Medulla oblongata (tissue), 1 donor: ENCODE measurements around the gene HOXB4.
"Not testable (repeated sequence)": the region's sequence is repeated elsewhere in the genome, so short reads cannot be mapped to it uniquely, and the experiment has no call there.

Experiments used
- DNase-seq: peaks from one replicate; pipeline ENCODE4 v3.0.0-alpha.2; 2015; ENCODE audit errors: extremely low spot score

Gene HOXB4

DNA sequence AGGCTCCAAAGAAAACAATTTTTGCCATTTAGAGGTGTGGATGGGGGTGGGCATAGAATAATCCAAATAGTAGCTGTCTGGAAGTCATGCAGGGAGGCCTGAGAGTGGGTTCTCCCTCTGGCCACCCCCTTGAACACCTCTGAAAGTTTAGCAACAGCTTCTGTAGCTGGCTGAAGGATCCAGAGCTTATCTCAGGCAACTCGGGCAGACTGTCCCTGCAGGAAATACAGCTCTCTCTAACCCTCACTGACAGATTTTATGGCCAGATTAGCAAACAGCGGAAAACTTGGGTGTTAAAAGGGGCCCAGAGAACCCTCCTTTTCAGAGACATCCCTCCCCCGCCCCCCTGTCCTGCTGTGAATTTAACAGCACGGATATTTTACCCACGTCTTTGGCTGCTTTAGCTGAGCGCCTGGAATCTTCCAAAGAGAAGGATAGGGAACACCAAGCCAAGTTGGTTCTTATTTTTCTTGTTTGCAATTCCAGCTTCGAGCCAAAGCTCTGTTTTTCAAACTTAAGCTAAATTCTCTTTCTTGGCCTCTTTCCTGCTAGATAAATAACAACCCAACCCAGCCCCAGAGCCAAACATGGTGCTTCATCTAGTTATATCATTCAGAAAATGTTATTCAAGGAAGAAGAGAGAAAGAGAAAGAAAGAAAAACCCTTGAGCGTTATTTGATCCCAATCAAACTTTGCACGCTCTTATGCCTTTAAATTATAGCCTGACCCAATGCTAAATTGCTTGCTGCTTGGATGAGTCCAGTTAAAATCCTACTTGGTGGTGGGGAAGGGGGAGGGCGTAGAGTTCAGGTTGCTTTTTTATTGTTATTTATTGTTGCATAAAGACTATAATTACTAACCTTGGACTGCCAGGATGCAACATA lies 31.0 kb downstream of the HOXB4 start:
- DNase-seq, result peak; percentile 56

DNA sequence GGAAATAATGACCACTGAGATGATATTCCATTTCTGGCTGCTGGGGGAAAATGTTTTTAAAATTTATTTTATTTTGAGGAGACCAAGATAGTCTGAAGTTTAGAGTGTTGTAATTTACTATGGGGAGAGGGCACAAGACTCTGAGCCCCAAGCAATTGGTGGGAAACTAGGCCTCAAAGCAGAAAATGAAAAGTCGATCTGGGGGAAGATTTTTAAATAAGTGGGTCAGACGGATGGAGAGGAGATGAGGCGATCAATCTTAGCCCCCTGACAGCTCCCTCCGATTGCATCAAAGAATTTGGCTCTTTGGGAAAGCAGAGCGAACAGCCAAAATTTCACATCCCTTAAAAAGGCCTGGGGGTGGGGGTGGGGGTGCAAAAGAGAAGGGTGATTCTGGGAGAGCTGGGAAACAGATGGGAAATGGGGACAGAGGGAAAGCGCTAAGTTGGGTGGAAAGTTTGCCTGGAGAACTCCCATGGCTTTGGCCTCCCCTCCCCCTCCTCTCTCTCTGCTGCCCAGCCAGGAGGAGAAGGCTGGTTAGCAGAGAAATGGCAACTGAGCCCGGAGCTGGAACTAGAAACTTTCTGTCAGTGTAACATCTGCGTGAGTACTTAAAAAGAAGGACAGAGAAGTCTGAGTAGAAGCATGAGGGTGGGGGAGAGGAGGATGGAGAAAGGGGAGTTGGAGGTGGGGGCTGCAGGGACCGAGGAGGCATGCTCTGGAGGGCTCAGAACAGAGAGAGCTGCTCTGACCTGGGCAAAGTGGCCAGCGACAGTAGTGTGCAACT lies 31.8 kb downstream of the HOXB4 start:
- peak; percentile 60 for DNase-seq

GRCh38 chr17:48545539-48545938 lies 32.6 kb downstream of the HOXB4 start:
- DNase-seq, result no peak

DNA sequence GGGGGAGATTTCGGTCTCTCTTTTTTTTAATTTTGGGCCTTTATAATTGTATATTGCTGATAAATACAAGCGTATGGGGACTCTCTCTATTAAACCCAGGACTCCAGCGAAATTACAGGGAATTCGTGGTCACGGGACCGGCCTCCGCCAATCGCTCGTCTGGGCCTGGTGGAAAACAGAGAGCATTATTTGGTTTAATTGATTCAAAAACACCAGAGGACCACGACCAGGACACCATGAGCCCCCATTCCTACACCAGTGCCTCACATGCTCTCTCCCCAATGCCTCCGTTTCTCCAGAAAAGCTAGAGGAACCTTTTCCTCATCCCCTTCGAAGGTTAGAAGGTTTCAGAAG lies 33.2 kb downstream of the HOXB4 start, which contains the start of gene HOXB2:
Gene HOXB2 (minus strand): TSS at position 88 of the 354 bp plus-strand sequence. CDS start 198 bp downstream, outside the sequence.
- DNase-seq, result peak; percentile 77

DNA sequence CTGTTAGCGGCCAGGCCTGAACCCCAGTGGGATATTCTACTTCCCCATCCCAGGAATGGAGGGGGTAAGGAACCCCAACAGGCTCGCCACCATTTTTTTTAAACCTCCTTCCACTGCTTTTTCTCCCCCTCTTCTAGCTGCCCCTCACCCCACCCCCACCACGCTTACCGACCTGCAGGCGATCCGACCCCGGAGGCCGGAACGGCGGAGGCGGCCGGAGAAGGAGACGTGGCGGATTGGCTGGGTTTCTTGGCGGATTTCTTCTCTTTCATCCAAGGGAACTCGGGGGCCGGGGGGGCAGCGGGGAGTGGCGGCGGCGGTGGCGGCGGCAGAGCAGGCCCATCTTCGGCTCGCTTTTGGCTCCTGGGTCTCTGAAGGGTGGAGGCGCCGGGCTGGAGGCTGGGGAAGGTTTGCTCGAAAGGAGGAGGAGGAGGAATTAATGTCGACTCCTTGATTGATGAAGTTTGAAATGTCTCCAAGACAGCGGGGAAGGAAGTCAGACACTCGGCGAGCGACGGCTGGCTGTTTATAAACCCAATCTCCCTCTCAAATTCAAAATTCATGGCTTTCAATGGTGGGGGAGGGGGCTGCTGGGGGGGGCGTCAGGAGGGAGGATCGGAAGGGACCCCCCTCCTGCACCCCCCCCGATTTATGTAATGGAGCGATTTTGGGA lies 33.7 kb downstream of the HOXB4 start:
- peak; percentile 77 for DNase-seq

DNA sequence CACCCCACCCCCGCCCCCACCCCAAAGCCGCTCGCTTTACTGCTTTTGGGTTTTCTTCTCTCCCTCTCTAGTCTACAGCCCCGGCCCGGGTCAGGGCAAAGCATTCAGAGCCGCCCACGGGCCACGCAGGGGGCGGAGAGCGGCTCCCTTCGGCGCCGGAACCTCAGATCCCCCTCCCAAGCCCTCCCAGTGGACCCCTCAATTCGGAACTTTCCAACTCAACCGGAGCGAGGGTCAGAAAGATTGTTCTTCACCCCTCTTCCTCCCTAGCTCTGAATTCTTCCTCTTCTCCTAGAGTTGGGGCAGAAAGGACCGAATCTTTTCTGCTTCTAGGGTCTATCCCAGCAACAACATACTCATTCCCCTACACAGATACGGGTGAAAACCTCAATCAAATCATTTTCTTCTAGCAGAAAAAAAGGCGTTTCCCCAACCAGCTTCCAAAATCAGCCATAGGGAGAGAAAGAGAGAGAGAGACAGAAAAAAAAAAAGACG lies 34.2 kb downstream of the HOXB4 start:
- peak; percentile 26 for DNase-seq

DNA sequence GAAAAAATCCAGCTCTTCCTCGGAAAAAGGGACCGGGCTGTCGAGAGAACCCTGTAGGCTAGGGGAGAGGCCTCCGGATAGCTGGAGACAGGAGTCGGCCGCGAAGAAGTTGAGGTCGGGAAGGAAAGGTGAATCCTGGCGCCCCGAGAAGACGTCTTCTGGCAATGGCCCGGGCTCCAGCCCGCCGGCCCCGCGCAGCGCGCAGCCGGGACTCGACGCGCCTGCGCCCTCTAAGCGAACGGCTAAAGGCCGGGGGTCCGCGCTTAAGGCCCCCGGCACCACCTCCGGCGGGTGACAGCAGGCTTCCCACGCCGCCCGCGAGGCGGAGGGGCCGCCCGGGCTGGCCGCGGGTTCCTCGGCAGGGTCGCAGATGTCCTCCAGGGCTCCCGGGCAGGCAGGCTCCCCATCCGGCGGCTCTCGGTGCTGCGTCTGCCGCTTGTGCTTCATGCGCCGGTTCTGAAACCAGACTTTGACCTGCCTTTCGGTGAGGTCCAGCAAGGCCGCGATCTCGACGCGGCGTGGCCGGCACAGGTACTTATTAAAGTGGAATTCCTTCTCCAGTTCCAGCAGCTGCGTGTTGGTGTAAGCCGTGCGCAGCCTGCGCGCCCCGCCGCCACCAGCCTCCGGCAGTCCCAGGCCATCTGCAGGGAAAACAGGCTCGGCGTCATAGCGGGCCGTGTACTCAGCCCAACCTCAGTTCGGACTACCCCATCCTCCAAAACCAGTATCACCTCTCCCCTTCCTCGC lies 34.9 kb downstream of the HOXB4 start:
- DNase-seq, result peak; percentile 39

GRCh38 chr17:48542698-48543106 lies 35.4 kb downstream of the HOXB4 start:
- DNase-seq, result no peak

GRCh38 chr17:48542114-48542656 lies 36.0 kb downstream of the HOXB4 start:
- DNase-seq, result peak; percentile 28

GRCh38 chr17:48541577-48542113 lies 36.5 kb downstream of the HOXB4 start:
- DNase-seq, result peak; percentile 86

GRCh38 chr17:48541036-48541576 lies 37.0 kb downstream of the HOXB4 start:
- peak; percentile 41 for DNase-seq

- DNase-seq, result no peak
Measured at GRCh38 chr17:48540213-48540612, 37.9 kb downstream of the HOXB4 start.

DNA sequence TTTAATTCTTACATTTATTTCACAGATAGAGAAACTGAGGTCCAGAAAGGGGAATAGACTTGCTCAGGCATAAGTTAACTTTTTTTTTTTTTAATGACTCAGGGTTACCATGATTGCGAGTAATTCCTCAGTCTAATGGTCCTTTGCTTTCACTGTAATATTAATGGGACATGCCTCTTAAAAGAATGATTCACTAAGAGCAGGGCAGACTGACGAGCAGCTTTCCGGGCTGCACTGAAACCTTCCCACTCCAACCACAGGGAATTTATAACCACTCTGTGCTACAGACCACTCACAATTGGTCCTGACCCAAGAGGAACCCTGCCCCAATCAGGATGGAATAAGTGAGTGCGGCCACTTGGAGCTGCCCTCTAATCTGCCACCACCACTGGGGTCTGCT lies 39.0 kb downstream of the HOXB4 start:
- no peak for DNase-seq

- no peak for DNase-seq
Measured at GRCh38 chr17:48537316-48537715, 40.8 kb downstream of the HOXB4 start.

- not testable (repeated sequence) for DNase-seq
Measured at GRCh38 chr17:48535793-48536559, 42.2 kb downstream of the HOXB4 start.

DNA sequence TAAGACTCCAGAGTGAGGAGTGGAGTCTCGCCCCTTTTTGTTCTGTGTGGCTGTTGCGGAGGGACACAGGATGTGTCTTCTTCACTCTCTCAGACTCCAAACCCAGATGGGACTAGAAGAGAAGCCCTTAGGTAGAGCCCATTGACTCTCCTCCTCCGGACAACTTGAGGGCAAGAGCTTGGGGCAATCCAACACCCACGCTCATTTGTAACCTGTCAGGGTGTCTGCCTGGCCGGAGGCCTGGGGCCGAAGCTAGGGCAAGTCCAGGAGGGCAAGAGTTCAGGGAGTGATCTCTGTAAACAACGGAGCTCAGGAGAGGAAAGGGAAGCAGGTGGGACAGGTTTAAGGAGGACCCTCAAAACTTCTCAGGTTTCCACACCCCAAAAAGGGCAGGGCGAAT lies 45.9 kb downstream of the HOXB4 start:
- no peak for DNase-seq

DNA sequence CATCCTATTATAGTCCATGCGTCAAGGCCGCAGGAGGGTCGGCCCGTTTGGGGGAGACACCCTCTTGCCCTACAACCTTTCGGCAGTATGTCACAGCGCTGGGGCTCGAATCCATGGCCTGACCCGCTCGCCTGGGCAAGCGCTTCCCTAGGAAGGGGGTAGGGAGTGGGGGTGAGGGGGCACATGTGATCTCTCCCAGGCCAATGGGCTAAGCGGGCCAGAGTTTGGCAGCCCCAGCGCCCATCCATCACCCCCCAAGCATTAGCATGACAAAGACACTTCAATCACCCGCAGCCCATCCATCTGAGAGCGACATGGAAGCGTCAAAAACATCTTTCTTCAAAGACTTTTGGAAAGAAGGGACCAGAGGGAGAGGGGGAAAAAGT lies 47.3 kb downstream of the HOXB4 start, which contains the start of gene HOXB1:
Gene HOXB1 (minus strand): TSS at position 125 of the 386 bp plus-strand sequence. CDS start 107 bp downstream, at position 18.
- DNase-seq, result no peak

DNA sequence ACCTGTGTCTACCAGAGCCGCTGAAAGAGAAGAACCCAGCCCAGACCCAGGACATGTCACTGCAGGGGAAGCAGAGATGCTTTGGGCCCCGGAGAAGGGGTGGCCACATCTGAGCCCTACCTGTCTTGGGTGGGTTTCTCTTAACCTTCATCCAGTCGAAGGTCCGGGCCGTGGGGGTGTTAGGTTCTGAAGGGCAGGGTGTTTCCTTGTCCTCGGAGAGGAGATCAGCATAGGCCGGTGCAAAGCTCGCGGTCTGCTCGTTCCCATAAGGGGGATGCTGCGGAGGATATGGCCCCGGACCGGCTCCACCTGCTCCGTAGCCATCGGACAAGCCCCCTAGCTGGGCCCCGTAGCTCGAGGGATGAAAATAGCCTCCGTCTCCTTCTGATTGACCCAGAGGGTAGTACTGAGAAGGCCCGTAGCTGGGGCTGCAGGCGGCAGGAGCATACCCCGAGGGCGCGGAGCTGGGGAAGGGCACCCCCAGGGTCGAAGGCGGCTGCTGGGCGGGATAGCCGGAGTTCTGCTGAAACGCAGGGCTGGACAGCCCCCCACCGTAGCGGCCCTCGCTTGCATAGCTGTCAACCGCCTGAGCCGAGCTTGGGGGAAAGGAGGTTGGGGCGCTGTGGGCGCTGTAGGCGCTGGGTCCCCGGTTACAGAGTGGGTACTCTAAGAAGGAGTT lies 47.8 kb downstream of the HOXB4 start:
- DNase-seq, result no peak

GRCh38 chr17:48529683-48530009 lies 48.5 kb downstream of the HOXB4 start:
- no peak for DNase-seq
